ENCODE results near the gene ANO5. TPM values are rescaled to one million over a fixed set of nuclear protein-coding genes. Genes with fewer than 3 reads are reported as not detected.

Gene ANO5
- total RNA-seq, 1 donor from 2014 or later: 1.6 TPM

- TF ChIP-seq CTCF (conservative IDR thresholded peaks at IDR 0.05; ENCODE audit: low read depth, low read length): no peak
- no peak overlapping the region for H3K4me3 ChIP-seq (ENCODE audit: low read depth, low read length)
- DNase-seq (ENCODE audit: low read depth): no peak
These were observed 26.9 kb upstream of the ANO5 start for GRCh38 chr11:22165759-22166513.

- no peak for TF ChIP-seq CTCF (conservative IDR thresholded peaks at IDR 0.05; ENCODE audit: low read depth, low read length)
These were observed 23.1 kb upstream of the ANO5 start for GRCh38 chr11:22169833-22170232.

GRCh38 chr11:22173532-22173931 lies 19.4 kb upstream of the ANO5 start:
- no peak overlapping the region for H3K4me3 ChIP-seq (ENCODE audit: low read depth, low read length)
- no peak for TF ChIP-seq CTCF (conservative IDR thresholded peaks at IDR 0.05; ENCODE audit: low read depth, low read length)
- DNase-seq (ENCODE audit: low read depth): no peak

More at GRCh38 chr11:22169833-22170232, 23.1 kb upstream of the ANO5 start:
- H3K4me3 ChIP-seq (ENCODE audit: low read depth, low read length): no peak overlapping the region
- no peak for DNase-seq (ENCODE audit: low read depth)

- DNase-seq (ENCODE audit: low read depth): no peak
- TF ChIP-seq CTCF (conservative IDR thresholded peaks at IDR 0.05; ENCODE audit: low read depth, low read length): peak; percentile 26
- H3K4me3 ChIP-seq (ENCODE audit: low read depth, low read length): no peak overlapping the region
These were observed 15.7 kb upstream of the ANO5 start for GRCh38 chr11:22177186-22177585.

GRCh38 chr11:22179626-22180025 lies 13.3 kb upstream of the ANO5 start:
- no peak for DNase-seq (ENCODE audit: low read depth)
- no peak overlapping the region for H3K4me3 ChIP-seq (ENCODE audit: low read depth, low read length)
- TF ChIP-seq CTCF (conservative IDR thresholded peaks at IDR 0.05; ENCODE audit: low read depth, low read length): no peak

- no peak overlapping the region for H3K4me3 ChIP-seq (ENCODE audit: low read depth, low read length)
- no peak for TF ChIP-seq CTCF (conservative IDR thresholded peaks at IDR 0.05; ENCODE audit: low read depth, low read length)
- no peak for DNase-seq (ENCODE audit: low read depth)
These were observed 12.8 kb upstream of the ANO5 start for GRCh38 chr11:22180131-22180530.

GRCh38 chr11:22189660-22190059 lies 3.2 kb upstream of the ANO5 start:
- no peak for TF ChIP-seq CTCF (conservative IDR thresholded peaks at IDR 0.05; ENCODE audit: low read depth, low read length)
- no peak overlapping the region for H3K4me3 ChIP-seq (ENCODE audit: low read depth, low read length)
- no peak for DNase-seq (ENCODE audit: low read depth)
